ENCODE data around the gene TENT4B. TPM values are rescaled to one million over a fixed set of nuclear protein-coding genes. Genes with fewer than 3 reads are reported as not detected.

TENT4B gene
- total and polyA plus RNA-seq, 4 donors, result 11.1 to 18.3 (median 15.7) TPM

GRCh38 chr16:50267651-50268050 lies 114.5 kb downstream of the TENT4B start:
- H3K27ac ChIP-seq (ENCODE audit: low read depth, low read length), result no peak overlapping the region
- no peak for DNase-seq (ENCODE audit: low read depth in 4 of 6, low spot score in 6 of 6)
- WGBS (ENCODE audit: insufficient coverage), result 55% methylated on average over 3 of the region's 3 CpGs

DNA sequence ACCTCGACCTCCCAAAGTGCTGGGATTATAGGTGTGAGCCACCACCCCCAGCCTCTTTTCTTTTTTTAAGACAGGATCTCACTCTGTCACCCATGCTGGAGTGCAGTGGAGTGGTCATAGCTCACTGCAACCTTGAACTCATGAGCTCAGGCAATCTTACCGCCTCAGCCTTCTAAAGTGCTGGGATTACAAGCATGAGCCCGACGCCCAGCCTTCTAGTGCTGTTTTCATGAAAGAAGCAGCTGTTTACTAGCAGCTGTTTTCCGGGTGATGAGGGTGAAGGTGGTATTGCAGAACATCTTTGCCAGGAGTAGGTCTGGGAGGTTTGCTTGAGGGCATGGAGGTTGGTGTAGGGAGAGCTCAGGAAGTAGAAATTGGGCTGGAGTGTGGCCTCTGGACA lies 115.2 kb downstream of the TENT4B start:
- no peaks in the 10 kb centered on the region for H3K27me3 ChIP-seq (ENCODE audit: control insufficient read depth, insufficient read depth, low read length)
- H3K4me3 ChIP-seq (ENCODE audit: low read depth, low read length), result no peak overlapping the region
- 89% methylated on average over 5 of the region's 5 CpGs for WGBS (ENCODE audit: insufficient coverage)
- no peaks in the 10 kb centered on the region for H3K9me3 ChIP-seq (ENCODE audit: control insufficient read depth, insufficient read depth, low read length)
- DNase-seq (ENCODE audit: low read depth in 4 of 6, low spot score in 6 of 6), result no peak
- no peaks in the 10 kb centered on the region for H3K36me3 ChIP-seq (ENCODE audit: control insufficient read depth, insufficient read depth, low read length)
- H3K4me1 ChIP-seq (ENCODE audit: control insufficient read depth, insufficient read depth, low read length), result peaks cover 24% of the 10 kb centered on the region
- no peak overlapping the region for H3K27ac ChIP-seq (ENCODE audit: low read depth, low read length)

More at GRCh38 chr16:50267651-50268050, 114.5 kb downstream of the TENT4B start:
- Histone ChIP-seq H3K27me3 (ENCODE audit: control insufficient read depth, insufficient read depth, low read length) (no peaks in the 10 kb centered on the region), H3K4me1 (ENCODE audit: control insufficient read depth, insufficient read depth, low read length) (peaks cover 24% of the 10 kb centered on the region), H3K9me3 (ENCODE audit: control insufficient read depth, insufficient read depth, low read length) (no peaks in the 10 kb centered on the region), H3K36me3 (ENCODE audit: control insufficient read depth, insufficient read depth, low read length) (no peaks in the 10 kb centered on the region), H3K4me3 (ENCODE audit: low read depth, low read length) (no peak overlapping the region)

DNA sequence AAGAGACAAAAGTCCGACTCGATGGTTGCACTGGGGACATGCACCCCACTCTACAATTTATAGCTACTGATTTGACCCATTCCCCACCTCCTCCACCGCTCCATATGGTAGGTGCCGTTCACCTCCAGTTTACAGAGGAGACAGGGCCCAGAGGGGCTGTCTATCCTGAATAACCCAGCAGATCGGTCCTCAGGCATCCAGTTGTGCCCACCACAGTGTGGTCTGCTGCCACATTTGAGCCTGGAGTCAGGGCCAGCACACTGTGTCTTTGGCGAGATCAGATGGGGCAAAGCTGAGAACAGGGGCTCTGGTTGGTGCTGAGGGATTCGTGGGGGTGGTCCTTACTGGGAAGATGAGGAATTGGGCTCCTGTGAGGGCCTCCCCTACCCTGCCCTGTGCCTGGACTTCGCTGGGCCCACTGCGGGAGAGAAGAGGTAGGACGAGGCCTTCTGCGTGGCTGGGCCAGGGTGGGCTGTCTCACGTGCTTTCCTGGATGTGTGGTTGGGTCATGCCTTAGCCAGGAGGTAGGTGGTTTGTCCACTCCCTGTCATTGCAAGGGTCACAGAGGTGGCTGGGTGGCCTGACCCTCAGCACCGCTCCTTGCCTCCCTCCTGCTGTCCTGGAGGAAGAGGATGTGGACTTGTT lies 116.1 kb downstream of the TENT4B start:
- 96% methylated on average over 12 of the region's 13 CpGs for WGBS (ENCODE audit: insufficient coverage)
- Histone ChIP-seq H3K27me3 (ENCODE audit: control insufficient read depth, insufficient read depth, low read length) (no peaks in the 10 kb centered on the region), H3K4me1 (ENCODE audit: control insufficient read depth, insufficient read depth, low read length) (peaks cover 24% of the 10 kb centered on the region), H3K36me3 (ENCODE audit: control insufficient read depth, insufficient read depth, low read length) (no peaks in the 10 kb centered on the region), H3K9me3 (ENCODE audit: control insufficient read depth, insufficient read depth, low read length) (no peaks in the 10 kb centered on the region), H3K4me3 (ENCODE audit: low read depth, low read length) (no peak overlapping the region), H3K27ac (ENCODE audit: low read depth, low read length) (no peak overlapping the region)
- DNase-seq (ENCODE audit: low read depth in 4 of 6, low spot score in 6 of 6), result no peak

DNA sequence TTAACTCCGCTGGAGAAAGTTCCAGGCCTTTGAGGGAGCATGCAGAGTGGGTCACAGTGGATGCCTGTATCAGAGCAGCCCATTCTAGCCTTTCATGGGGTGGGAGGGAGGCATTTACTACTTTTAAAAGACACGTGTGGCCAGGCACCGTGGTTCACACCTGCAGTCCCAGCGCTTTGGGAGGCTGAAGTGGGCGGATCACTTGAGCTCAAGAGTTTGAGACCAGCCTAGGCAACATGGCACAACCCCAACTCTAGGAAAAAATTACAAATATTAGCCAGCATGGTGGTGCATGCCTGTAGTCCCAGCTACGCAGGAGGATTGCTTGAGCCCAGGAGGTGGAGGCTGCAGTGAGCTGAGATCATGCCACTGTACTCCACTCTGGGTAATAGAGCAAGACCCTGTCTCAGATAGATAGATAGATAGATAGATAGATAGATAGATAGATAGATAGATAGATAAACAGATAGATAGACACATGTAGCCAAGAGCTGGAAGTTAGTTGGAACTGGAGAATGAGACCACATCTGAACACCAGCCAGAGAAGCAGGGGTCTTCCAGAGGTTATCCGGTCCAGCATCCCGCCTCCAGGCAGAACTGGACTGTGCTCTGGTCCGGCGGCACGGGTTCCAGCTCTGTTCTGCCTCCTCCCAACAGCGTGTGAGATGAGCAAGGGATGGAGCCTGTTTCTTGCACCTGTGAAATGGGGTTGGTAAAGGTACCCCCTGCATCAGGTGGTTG lies 116.8 kb downstream of the TENT4B start:
- WGBS (ENCODE audit: insufficient coverage), result 97% methylated on average over 11 of the region's 12 CpGs

GRCh38 chr16:50270510-50271147 lies 117.5 kb downstream of the TENT4B start:
- 97% methylated on average over 12 of the region's 13 CpGs for WGBS (ENCODE audit: insufficient coverage)
- no peak overlapping the region for H3K27ac ChIP-seq (ENCODE audit: low read depth, low read length)
- H3K36me3 ChIP-seq (ENCODE audit: control insufficient read depth, insufficient read depth, low read length), result no peaks in the 10 kb centered on the region
- no peaks in the 10 kb centered on the region for H3K27me3 ChIP-seq (ENCODE audit: control insufficient read depth, insufficient read depth, low read length)
- no peaks in the 10 kb centered on the region for H3K9me3 ChIP-seq (ENCODE audit: control insufficient read depth, insufficient read depth, low read length)
- no peak overlapping the region for H3K4me3 ChIP-seq (ENCODE audit: low read depth, low read length)
- DNase-seq (ENCODE audit: low read depth in 4 of 6, low spot score in 6 of 6), result no peak
- peaks cover 23% of the 10 kb centered on the region for H3K4me1 ChIP-seq (ENCODE audit: control insufficient read depth, insufficient read depth, low read length)

More for the DNA sequence above, 116.8 kb downstream of the TENT4B start:
- Histone ChIP-seq H3K36me3 (ENCODE audit: control insufficient read depth, insufficient read depth, low read length) (no peaks in the 10 kb centered on the region), H3K4me3 (ENCODE audit: low read depth, low read length) (no peak overlapping the region), H3K27ac (ENCODE audit: low read depth, low read length) (no peak overlapping the region), H3K9me3 (ENCODE audit: control insufficient read depth, insufficient read depth, low read length) (no peaks in the 10 kb centered on the region), H3K4me1 (ENCODE audit: control insufficient read depth, insufficient read depth, low read length) (peaks cover 25% of the 10 kb centered on the region), H3K27me3 (ENCODE audit: control insufficient read depth, insufficient read depth, low read length) (no peaks in the 10 kb centered on the region)
- DNase-seq (ENCODE audit: low read depth in 4 of 6, low spot score in 6 of 6), result no peak

DNA sequence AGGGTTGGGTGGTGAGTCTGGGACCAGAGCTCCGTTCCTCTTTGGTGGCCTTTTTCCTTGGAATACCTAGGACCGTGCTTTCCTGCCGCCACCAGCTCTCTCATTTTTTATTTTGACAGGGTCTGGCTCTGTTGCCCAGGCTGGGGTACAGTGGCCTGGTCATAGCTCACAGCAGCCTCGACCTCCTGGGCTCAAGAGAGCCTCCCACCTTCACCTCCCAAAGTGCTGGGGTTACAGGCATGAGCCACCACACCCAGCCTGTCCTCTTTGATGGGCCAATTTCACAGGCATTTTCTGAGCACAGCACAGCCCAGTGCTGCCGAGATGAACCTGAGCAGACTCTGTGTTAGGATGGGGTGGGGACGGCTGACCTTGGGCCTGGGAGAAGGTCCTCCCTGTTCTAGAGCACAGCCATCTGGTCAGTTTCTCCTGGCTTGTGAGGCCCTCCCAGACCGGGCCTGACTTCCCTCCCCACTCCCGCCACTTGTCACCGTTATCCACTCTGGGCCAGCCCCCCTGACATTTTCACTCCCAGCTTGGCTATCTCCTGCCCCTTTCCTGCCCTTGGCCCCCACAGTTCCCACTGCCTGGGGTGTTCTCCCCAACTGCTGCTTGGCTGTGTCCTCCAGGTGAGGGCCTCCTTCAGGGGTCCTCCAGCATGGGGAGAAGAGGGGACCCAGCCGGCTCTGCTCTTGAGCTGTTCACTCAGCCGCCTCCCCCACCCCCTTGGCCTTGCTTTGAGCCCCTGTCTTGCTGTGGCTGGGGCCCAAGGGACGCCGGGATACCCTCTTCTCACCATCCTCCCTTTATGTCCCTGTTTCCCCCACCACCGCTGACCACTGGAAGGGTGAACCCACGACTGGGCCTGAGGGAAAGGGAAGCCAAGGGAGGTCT lies 118.3 kb downstream of the TENT4B start:
- WGBS (ENCODE audit: insufficient coverage), result 84% methylated on average over 10 of the region's 15 CpGs
- H3K4me1 ChIP-seq (ENCODE audit: control insufficient read depth, insufficient read depth, low read length), result peaks cover 16% of the 10 kb centered on the region
- no peaks in the 10 kb centered on the region for H3K9me3 ChIP-seq (ENCODE audit: control insufficient read depth, insufficient read depth, low read length)
- no peak for DNase-seq (ENCODE audit: low read depth in 4 of 6, low spot score in 6 of 6)
- peaks cover 2% of the 10 kb centered on the region for H3K36me3 ChIP-seq (ENCODE audit: control insufficient read depth, insufficient read depth, low read length)
- no peaks in the 10 kb centered on the region for H3K27me3 ChIP-seq (ENCODE audit: control insufficient read depth, insufficient read depth, low read length)
- no peak overlapping the region for H3K4me3 ChIP-seq (ENCODE audit: low read depth, low read length)
- H3K27ac ChIP-seq (ENCODE audit: low read depth, low read length), result no peak overlapping the region

- peaks cover 10% of the 10 kb centered on the region for H3K4me1 ChIP-seq (ENCODE audit: control insufficient read depth, insufficient read depth, low read length)
- H3K27ac ChIP-seq (ENCODE audit: low read depth, low read length), result no peak overlapping the region
- DNase-seq (ENCODE audit: low read depth in 4 of 6, low spot score in 6 of 6), result no peak
- H3K9me3 ChIP-seq (ENCODE audit: control insufficient read depth, insufficient read depth, low read length), result no peaks in the 10 kb centered on the region
- 91% methylated on average over 7 of the region's 7 CpGs for WGBS (ENCODE audit: insufficient coverage)
- H3K4me3 ChIP-seq (ENCODE audit: low read depth, low read length), result no peak overlapping the region
- no peaks in the 10 kb centered on the region for H3K27me3 ChIP-seq (ENCODE audit: control insufficient read depth, insufficient read depth, low read length)
- peaks cover 2% of the 10 kb centered on the region for H3K36me3 ChIP-seq (ENCODE audit: control insufficient read depth, insufficient read depth, low read length)
Measured at GRCh38 chr16:50272111-50272571, 119.0 kb downstream of the TENT4B start.

DNA sequence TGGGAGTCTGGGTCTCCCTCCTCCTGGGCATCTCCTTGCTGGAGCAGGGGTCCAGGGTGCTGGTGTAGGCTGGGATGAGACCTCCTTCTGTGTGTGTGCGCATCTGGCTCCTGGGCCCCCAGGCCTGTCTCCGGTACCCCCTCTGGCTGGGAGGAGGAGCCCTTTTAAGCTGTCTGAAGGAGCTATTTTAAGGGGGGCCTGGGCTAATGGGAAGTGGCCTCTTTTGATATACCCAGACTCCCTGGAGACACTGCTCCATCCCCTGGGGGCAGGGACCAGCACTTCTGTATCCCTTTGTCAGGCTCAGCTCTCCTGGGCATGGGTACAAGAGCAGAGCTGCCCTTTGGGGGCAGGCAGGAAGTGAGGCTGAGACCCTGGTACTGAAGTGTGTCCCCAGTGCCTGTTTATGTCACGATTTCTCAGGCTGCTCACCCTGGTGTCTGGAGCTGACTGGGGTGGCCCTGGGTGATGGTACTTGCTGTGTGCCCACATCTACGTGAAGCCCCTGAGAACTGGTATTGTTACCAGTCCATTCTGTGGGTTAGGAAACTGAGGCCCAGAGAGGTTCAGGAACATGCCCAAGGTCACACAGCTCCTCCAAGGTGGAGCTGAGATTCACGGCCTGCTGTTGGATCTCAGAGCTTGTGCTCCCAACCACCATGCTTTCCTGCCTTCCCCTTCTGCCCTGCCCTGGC lies 119.7 kb downstream of the TENT4B start:
- peaks cover 2% of the 10 kb centered on the region for H3K36me3 ChIP-seq (ENCODE audit: control insufficient read depth, insufficient read depth, low read length)
- no peak overlapping the region for H3K27ac ChIP-seq (ENCODE audit: low read depth, low read length)
- 95% methylated on average over 5 of the region's 5 CpGs for WGBS (ENCODE audit: insufficient coverage)
- H3K27me3 ChIP-seq (ENCODE audit: control insufficient read depth, insufficient read depth, low read length), result no peaks in the 10 kb centered on the region
- peaks cover 3% of the 10 kb centered on the region for H3K4me1 ChIP-seq (ENCODE audit: control insufficient read depth, insufficient read depth, low read length)
- DNase-seq (ENCODE audit: low read depth in 4 of 6, low spot score in 6 of 6), result no peak
- no peak overlapping the region for H3K4me3 ChIP-seq (ENCODE audit: low read depth, low read length)
- no peaks in the 10 kb centered on the region for H3K9me3 ChIP-seq (ENCODE audit: control insufficient read depth, insufficient read depth, low read length)

- Histone ChIP-seq H3K27me3 (ENCODE audit: control insufficient read depth, insufficient read depth, low read length) (no peaks in the 10 kb centered on the region), H3K27ac (ENCODE audit: low read depth, low read length) (no peak overlapping the region), H3K9me3 (ENCODE audit: control insufficient read depth, insufficient read depth, low read length) (no peaks in the 10 kb centered on the region), H3K4me1 (ENCODE audit: control insufficient read depth, insufficient read depth, low read length) (peaks cover 2% of the 10 kb centered on the region), H3K36me3 (ENCODE audit: control insufficient read depth, insufficient read depth, low read length) (peaks cover 2% of the 10 kb centered on the region), H3K4me3 (ENCODE audit: low read depth, low read length) (no peak overlapping the region)
- no peak for DNase-seq (ENCODE audit: low read depth in 4 of 6, low spot score in 6 of 6)
- WGBS (ENCODE audit: insufficient coverage), result 91% methylated on average over 2 of the region's 2 CpGs
Measured at GRCh38 chr16:50273382-50273690, 120.2 kb downstream of the TENT4B start.

All from spinal cord (tissue), 10 donors.